Measurements from ENCODE around the gene DBP. TPM values are rescaled to one million over a fixed set of nuclear protein-coding genes. Genes with fewer than 3 reads are reported as not detected.
A peak's percentile ranks its signal among the peaks of the same experiment; 100 is the strongest.

DBP gene
- total RNA-seq, 2 donors from 2014 or later = 14.3 to 52.7 TPM

GRCh38 chr19:48627201-48627864 lies 9.8 kb downstream of the DBP start:
- no peaks in the 10 kb centered on the region for H3K36me3 ChIP-seq
- H3K9me3 ChIP-seq = no peaks in the 10 kb centered on the region
- no peak for DNase-seq (ENCODE audit: low spot score)
- intact Hi-C loops (cut with DNase I) = no loop called here
- TF ChIP-seq, protein P1, sequence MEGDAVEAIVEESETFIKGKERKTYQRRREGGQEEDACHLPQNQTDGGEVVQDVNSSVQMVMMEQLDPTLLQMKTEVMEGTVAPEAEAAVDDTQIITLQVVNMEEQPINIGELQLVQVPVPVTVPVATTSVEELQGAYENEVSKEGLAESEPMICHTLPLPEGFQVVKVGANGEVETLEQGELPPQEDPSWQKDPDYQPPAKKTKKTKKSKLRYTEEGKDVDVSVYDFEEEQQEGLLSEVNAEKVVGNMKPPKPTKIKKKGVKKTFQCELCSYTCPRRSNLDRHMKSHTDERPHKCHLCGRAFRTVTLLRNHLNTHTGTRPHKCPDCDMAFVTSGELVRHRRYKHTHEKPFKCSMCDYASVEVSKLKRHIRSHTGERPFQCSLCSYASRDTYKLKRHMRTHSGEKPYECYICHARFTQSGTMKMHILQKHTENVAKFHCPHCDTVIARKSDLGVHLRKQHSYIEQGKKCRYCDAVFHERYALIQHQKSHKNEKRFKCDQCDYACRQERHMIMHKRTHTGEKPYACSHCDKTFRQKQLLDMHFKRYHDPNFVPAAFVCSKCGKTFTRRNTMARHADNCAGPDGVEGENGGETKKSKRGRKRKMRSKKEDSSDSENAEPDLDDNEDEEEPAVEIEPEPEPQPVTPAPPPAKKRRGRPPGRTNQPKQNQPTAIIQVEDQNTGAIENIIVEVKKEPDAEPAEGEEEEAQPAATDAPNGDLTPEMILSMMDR (IDR thresholded peaks at IDR 0.05) = no peak
- TF ChIP-seq POLR2AphosphoS5 (IDR thresholded peaks at IDR 0.05) = no peak
- peaks cover 2% of the 10 kb centered on the region for H3K4me1 ChIP-seq (replicated peaks)
- no peak overlapping the region for H3K27ac ChIP-seq
- H3K27me3 ChIP-seq (replicated peaks; ENCODE audit: insufficient read depth) = no peaks in the 10 kb centered on the region
- WGBS = 78% methylated on average over 6 of the region's 6 CpGs
- no peak overlapping the region for H3K4me3 ChIP-seq

- Histone ChIP-seq H3K36me3 (no peaks in the 10 kb centered on the region), H3K27me3 (replicated peaks; ENCODE audit: insufficient read depth) (no peaks in the 10 kb centered on the region), H3K4me1 (replicated peaks) (peaks cover 2% of the 10 kb centered on the region), H3K9me3 (no peaks in the 10 kb centered on the region), H3K27ac (no peak overlapping the region), H3K4me3 (no peak overlapping the region)
- intact Hi-C loops (cut with DNase I) = no loop called here
- TF ChIP-seq, protein P1 (IDR thresholded peaks at IDR 0.05) = no peak
- TF ChIP-seq POLR2A (IDR thresholded peaks at IDR 0.05) (no peak), POLR2AphosphoS5 (IDR thresholded peaks at IDR 0.05) (no peak)
- WGBS = 86% methylated on average over 30 of the region's 30 CpGs
- no peak for DNase-seq (ENCODE audit: low spot score)
These were observed 11.3 kb downstream of the DBP start for GRCh38 chr19:48625891-48626327.

DNA sequence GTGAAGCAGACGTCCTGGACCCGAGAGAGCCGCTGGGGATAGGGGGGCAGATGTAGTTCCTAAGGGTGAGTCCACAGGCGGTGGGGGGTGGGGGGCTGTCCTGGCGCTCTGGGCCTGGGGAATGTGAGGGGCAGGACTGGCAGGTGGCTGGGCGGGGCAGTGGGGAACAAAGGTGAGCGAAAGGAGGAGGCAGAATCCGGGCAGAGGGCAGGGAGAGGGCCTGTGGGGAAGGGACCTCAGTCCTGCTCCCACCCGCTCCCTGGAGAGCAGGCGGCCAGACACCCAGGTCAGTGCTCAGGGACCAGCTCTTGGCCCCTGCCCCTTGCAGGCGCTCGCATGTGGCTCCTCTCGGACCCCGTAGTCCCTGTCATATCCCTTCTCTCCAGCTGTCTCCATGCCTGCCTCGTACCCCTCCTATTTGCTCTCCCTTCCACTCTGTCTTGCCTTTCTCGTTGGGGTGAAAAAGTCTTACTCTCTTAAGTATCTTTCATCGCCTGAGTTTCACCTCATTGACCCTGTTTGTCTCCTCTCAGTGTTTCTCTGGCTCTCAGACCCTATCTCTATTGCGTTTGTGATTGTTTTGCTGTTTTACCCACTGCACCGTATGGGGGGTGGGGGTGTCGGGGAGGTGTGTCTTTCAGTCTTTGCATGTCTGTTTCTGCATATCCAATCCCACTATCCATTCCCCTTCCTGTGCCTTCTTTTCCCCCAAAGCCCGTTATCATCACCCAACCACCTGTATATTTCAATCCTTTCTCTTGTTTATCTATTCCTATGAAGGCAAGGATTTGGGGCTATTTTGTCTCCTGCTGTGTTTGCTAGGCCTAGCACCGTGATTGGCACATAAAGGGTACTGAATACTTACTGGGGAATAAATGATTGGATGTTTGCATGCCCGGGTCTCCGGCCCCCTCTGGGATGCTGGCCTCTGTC lies 12.1 kb downstream of the DBP start:
- no peaks in the 10 kb centered on the region for H3K36me3 ChIP-seq
- peaks cover 2% of the 10 kb centered on the region for H3K4me1 ChIP-seq (replicated peaks)
- H3K4me3 ChIP-seq = peak overlapping the region; percentile 37 to 49
- H3K27ac ChIP-seq = peak overlapping the region; percentile 65 to 71
- no peaks in the 10 kb centered on the region for H3K9me3 ChIP-seq
- 47% methylated on average over 24 of the region's 24 CpGs for WGBS
- no peak for DNase-seq (ENCODE audit: low spot score)
- no peaks in the 10 kb centered on the region for H3K27me3 ChIP-seq (replicated peaks; ENCODE audit: insufficient read depth)
- TF ChIP-seq POLR2A (IDR thresholded peaks at IDR 0.05) = no peak
- TF ChIP-seq, protein P1 (IDR thresholded peaks at IDR 0.05) = no peak
- no peak for TF ChIP-seq POLR2AphosphoS5 (IDR thresholded peaks at IDR 0.05)
- intact Hi-C loops (cut with DNase I) = no loop called here

- Histone ChIP-seq H3K27ac (peak overlapping the region; percentile 65 to 71), H3K27me3 (replicated peaks; ENCODE audit: insufficient read depth) (no peaks in the 10 kb centered on the region), H3K4me3 (peak overlapping the region; percentile 37 to 49), H3K4me1 (replicated peaks) (peaks cover 2% of the 10 kb centered on the region), H3K36me3 (no peaks in the 10 kb centered on the region), H3K9me3 (no peaks in the 10 kb centered on the region)
- DNase-seq (ENCODE audit: low spot score) = peak; percentile 97
- peak; percentile 58 for TF ChIP-seq POLR2A (IDR thresholded peaks at IDR 0.05)
- TF ChIP-seq POLR2AphosphoS5 (IDR thresholded peaks at IDR 0.05) = peak; percentile 95
- TF ChIP-seq, protein P1 (IDR thresholded peaks at IDR 0.05) = peak in 2 of 4 experiments; percentile 24 to 44
- intact Hi-C loops (cut with DNase I) = no loop called here
- under 1% methylated on average over 34 of the region's 40 CpGs for WGBS
These were observed 13.0 kb downstream of the DBP start for GRCh38 chr19:48624067-48624594.

All from prostate gland (tissue), 2 donors.